ENCODE results near the gene AOX1. TPM values are rescaled to one million over a fixed set of nuclear protein-coding genes. Genes with fewer than 3 reads are reported as not detected.

AOX1 gene
- total and polyA plus RNA-seq, 9 of the 15 experiments (the other 6 are each of a cell fraction or from before 2014, with no cell fraction given): 0.10 to 0.55 (median 0.20) TPM; not detected in 6

DNA sequence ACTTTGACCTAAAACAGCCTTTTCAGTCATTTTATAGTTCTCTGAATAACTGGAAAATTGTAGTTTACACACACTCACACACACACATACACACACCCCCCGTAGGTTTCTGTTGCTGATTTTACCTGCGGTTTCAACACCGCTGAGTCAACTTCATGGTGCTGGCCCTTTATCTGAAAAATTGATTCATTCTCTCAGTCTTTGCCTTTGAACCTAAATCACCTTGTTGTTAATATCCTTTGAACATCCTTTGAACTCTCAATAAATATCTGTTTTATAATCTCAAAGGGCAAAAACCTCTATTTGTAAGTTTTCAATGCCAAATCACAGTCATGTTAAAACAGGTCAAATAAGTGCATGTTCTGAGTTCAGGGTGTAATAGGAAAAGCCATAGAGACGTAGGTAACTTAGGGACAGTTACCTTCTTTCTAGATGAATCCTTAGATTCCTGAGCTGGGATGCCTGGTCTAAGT, 116.9 kb downstream of the AOX1 start:
- Histone ChIP-seq H3K27me3 (ENCODE audit: control insufficient read depth in 2 of 2, insufficient read depth in 2 of 2, low read length in 2 of 2) (peaks cover 3 to 4% of the 10 kb centered on the region in 2 experiments; a peak in 3 of 5 replicates), H3K27ac (ENCODE audit: extremely low read depth, low read depth, low read length) (no peak overlapping the region), H3K9ac (ENCODE audit: insufficient read depth in 1 of 2, low read depth in 2 of 2, low read length in 2 of 2) (no peak overlapping the region), H3K4me3 (no peak overlapping the region), H4K20me1 (replicated peaks; ENCODE audit: control insufficient read depth, insufficient read depth, low read length) (no peaks in the 10 kb centered on the region), H3K36me3 (ENCODE audit: control insufficient read depth, insufficient read depth, low read length) (no peaks in the 10 kb centered on the region), H3K9me1 (ENCODE audit: control insufficient read depth, insufficient read depth, low read length) (no peaks in the 10 kb centered on the region), H2AFZ (ENCODE audit: low read depth, low read length) (no peak overlapping the region), H3K79me2 (ENCODE audit: control insufficient read depth, insufficient read depth, low read length) (no peaks in the 10 kb centered on the region), H3K4me2 (ENCODE audit: insufficient read depth, low read length) (no peak overlapping the region), H3K4me1 (replicated peaks in 1 of 2; ENCODE audit: control insufficient read depth in 2 of 2, insufficient read depth in 2 of 2, low read length in 2 of 2) (no peaks in the 10 kb centered on the region), H3K9me3 (replicated peaks; ENCODE audit: control insufficient read depth, insufficient read depth, low read depth, low read length) (no peaks in the 10 kb centered on the region)
- intact Hi-C loops (cut with micrococcal nuclease): loop anchor here (1.0 to 10.0 kb wide), 5 partner anchors 84 to 998 kb away; no protein-coding TSS in a partner anchor
- in situ Hi-C loops (cut with MboI): loop anchor here (10.0 to 25.0 kb wide), 2 partner anchors 218 to 485 kb away; partner anchors contain the start of gene CASP10
- ChIA-PET POLR2A (no interaction called here), CTCF (ENCODE audit: low intra/inter-chr PET ratio) (interaction anchor here (0.7 to 1.9 kb wide), 8 partner anchors 85 to 999 kb away, joined by 3 to 12 read pairs (median 4); no protein-coding TSS in a partner anchor)
- BruUV-seq (replicated peaks): no TSS peak
- ATAC-seq (no peak), DNase-seq (ENCODE audit: extremely low read depth in 1 of 4, low spot score in 3 of 4) (no peak), FAIRE-seq (no peak)
- 0% methylated on average over 1 of the region's 4 CpGs for WGBS (ENCODE audit: insufficient coverage, low coverage, missing lambda C conversion rate)
- TF ChIP-seq CREB5 (CRISPR knock-in tag; IDR thresholded peaks at IDR 0.05) (no peak), ADNP (tag; IDR thresholded peaks at IDR 0.05) (no peak), COPS2 (conservative IDR thresholded peaks at IDR 0.05) (no peak), PTRF (tag; IDR thresholded peaks at IDR 0.05) (no peak)
- TF ChIP-seq, protein P1, sequence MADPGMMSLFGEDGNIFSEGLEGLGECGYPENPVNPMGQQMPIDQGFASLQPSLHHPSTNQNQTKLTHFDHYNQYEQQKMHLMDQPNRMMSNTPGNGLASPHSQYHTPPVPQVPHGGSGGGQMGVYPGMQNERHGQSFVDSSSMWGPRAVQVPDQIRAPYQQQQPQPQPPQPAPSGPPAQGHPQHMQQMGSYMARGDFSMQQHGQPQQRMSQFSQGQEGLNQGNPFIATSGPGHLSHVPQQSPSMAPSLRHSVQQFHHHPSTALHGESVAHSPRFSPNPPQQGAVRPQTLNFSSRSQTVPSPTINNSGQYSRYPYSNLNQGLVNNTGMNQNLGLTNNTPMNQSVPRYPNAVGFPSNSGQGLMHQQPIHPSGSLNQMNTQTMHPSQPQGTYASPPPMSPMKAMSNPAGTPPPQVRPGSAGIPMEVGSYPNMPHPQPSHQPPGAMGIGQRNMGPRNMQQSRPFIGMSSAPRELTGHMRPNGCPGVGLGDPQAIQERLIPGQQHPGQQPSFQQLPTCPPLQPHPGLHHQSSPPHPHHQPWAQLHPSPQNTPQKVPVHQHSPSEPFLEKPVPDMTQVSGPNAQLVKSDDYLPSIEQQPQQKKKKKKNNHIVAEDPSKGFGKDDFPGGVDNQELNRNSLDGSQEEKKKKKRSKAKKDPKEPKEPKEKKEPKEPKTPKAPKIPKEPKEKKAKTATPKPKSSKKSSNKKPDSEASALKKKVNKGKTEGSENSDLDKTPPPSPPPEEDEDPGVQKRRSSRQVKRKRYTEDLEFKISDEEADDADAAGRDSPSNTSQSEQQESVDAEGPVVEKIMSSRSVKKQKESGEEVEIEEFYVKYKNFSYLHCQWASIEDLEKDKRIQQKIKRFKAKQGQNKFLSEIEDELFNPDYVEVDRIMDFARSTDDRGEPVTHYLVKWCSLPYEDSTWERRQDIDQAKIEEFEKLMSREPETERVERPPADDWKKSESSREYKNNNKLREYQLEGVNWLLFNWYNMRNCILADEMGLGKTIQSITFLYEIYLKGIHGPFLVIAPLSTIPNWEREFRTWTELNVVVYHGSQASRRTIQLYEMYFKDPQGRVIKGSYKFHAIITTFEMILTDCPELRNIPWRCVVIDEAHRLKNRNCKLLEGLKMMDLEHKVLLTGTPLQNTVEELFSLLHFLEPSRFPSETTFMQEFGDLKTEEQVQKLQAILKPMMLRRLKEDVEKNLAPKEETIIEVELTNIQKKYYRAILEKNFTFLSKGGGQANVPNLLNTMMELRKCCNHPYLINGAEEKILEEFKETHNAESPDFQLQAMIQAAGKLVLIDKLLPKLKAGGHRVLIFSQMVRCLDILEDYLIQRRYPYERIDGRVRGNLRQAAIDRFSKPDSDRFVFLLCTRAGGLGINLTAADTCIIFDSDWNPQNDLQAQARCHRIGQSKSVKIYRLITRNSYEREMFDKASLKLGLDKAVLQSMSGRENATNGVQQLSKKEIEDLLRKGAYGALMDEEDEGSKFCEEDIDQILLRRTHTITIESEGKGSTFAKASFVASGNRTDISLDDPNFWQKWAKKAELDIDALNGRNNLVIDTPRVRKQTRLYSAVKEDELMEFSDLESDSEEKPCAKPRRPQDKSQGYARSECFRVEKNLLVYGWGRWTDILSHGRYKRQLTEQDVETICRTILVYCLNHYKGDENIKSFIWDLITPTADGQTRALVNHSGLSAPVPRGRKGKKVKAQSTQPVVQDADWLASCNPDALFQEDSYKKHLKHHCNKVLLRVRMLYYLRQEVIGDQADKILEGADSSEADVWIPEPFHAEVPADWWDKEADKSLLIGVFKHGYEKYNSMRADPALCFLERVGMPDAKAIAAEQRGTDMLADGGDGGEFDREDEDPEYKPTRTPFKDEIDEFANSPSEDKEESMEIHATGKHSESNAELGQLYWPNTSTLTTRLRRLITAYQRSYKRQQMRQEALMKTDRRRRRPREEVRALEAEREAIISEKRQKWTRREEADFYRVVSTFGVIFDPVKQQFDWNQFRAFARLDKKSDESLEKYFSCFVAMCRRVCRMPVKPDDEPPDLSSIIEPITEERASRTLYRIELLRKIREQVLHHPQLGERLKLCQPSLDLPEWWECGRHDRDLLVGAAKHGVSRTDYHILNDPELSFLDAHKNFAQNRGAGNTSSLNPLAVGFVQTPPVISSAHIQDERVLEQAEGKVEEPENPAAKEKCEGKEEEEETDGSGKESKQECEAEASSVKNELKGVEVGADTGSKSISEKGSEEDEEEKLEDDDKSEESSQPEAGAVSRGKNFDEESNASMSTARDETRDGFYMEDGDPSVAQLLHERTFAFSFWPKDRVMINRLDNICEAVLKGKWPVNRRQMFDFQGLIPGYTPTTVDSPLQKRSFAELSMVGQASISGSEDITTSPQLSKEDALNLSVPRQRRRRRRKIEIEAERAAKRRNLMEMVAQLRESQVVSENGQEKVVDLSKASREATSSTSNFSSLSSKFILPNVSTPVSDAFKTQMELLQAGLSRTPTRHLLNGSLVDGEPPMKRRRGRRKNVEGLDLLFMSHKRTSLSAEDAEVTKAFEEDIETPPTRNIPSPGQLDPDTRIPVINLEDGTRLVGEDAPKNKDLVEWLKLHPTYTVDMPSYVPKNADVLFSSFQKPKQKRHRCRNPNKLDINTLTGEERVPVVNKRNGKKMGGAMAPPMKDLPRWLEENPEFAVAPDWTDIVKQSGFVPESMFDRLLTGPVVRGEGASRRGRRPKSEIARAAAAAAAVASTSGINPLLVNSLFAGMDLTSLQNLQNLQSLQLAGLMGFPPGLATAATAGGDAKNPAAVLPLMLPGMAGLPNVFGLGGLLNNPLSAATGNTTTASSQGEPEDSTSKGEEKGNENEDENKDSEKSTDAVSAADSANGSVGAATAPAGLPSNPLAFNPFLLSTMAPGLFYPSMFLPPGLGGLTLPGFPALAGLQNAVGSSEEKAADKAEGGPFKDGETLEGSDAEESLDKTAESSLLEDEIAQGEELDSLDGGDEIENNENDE (IDR thresholded peaks at IDR 0.05; ENCODE audit: low read depth, low read length): no peak
- TF ChIP-seq, protein P2, sequence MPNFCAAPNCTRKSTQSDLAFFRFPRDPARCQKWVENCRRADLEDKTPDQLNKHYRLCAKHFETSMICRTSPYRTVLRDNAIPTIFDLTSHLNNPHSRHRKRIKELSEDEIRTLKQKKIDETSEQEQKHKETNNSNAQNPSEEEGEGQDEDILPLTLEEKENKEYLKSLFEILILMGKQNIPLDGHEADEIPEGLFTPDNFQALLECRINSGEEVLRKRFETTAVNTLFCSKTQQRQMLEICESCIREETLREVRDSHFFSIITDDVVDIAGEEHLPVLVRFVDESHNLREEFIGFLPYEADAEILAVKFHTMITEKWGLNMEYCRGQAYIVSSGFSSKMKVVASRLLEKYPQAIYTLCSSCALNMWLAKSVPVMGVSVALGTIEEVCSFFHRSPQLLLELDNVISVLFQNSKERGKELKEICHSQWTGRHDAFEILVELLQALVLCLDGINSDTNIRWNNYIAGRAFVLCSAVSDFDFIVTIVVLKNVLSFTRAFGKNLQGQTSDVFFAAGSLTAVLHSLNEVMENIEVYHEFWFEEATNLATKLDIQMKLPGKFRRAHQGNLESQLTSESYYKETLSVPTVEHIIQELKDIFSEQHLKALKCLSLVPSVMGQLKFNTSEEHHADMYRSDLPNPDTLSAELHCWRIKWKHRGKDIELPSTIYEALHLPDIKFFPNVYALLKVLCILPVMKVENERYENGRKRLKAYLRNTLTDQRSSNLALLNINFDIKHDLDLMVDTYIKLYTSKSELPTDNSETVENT (CRISPR knock-in tag; IDR thresholded peaks at IDR 0.05): no peak

Data from K562 (cell line).